Measurements from ENCODE around the gene WNT9B. TPM values are rescaled to one million over a fixed set of nuclear protein-coding genes. Genes with fewer than 3 reads are reported as not detected.

WNT9B gene
- total and polyA plus RNA-seq, 8 donors: 0.12 to 0.32 (median 0.28) TPM; not detected in 3

DNA sequence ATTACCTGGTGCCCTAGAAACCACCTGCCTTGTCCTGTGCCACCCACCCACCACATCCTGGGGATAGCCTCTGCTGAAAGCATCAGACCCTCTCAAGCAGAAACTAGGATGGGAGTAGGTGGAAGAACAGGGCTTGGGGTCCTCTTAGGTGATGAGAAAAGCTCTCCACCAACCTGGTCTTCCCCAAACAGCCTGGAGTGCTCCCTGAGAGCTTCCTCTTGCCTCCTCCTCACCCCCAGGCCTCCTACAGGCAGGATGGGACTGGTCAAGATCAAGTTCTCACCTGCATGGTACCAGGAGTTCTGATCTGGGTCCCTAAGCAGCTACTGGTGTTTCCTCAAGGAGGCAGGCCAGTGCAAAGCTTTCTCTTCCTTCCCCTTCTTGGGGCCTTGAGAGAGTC is 15.4 kb downstream of the WNT9B start:
- ATAC-seq (no peak), DNase-seq (no peak), FAIRE-seq (no peak)
- TF ChIP-seq, protein P1, sequence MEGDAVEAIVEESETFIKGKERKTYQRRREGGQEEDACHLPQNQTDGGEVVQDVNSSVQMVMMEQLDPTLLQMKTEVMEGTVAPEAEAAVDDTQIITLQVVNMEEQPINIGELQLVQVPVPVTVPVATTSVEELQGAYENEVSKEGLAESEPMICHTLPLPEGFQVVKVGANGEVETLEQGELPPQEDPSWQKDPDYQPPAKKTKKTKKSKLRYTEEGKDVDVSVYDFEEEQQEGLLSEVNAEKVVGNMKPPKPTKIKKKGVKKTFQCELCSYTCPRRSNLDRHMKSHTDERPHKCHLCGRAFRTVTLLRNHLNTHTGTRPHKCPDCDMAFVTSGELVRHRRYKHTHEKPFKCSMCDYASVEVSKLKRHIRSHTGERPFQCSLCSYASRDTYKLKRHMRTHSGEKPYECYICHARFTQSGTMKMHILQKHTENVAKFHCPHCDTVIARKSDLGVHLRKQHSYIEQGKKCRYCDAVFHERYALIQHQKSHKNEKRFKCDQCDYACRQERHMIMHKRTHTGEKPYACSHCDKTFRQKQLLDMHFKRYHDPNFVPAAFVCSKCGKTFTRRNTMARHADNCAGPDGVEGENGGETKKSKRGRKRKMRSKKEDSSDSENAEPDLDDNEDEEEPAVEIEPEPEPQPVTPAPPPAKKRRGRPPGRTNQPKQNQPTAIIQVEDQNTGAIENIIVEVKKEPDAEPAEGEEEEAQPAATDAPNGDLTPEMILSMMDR (IDR thresholded peaks at IDR 0.05): no peak
- peaks cover 0 to 9% (median 0%) of the 10 kb centered on the region in 3 donors for H3K4me1 ChIP-seq
- intact Hi-C loops (cut with DNase I): no loop called here
- H3K9me3 ChIP-seq: no peaks in the 10 kb centered on the region
- H3K27ac ChIP-seq: no peak overlapping the region
- H3K36me3 ChIP-seq: no peaks in the 10 kb centered on the region
- no peaks in the 10 kb centered on the region for H3K27me3 ChIP-seq
- H3K4me3 ChIP-seq: no peak overlapping the region

DNA sequence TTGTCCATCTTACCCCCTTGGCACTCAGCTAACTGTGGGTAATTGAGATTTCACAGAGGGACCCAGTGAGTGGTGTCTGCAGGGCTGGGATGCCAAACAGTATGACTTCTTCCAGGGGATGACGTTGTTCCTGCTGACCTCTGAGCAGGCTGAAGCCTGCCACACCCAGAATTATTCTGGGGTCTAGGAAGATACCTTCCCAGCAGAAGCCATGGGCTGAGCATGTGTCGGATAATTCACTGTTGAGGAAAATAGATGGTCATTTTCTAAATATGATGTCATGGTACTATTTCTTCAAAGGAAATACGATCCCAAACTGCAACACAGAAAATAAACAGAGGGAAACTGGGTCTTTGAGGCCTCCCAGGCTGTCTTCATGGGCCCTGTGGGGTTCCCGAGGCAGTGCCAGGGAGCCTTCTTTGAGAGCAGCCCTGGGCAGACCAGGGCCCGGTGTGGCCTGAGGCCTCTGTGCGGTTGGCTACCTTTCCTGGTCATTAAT is 17.4 kb downstream of the WNT9B start:
- H3K27ac ChIP-seq: no peak overlapping the region
- no peaks in the 10 kb centered on the region for H3K9me3 ChIP-seq
- H3K36me3 ChIP-seq: no peaks in the 10 kb centered on the region
- no peak overlapping the region for H3K4me3 ChIP-seq
- no peaks in the 10 kb centered on the region for H3K27me3 ChIP-seq
- ATAC-seq (no peak), DNase-seq (no peak), FAIRE-seq (no peak)
- 83 to 84% methylated on average over 6 of the region's 6 CpGs for WGBS, 2 donors
- TF ChIP-seq, protein P1 (IDR thresholded peaks at IDR 0.05): no peak
- intact Hi-C loops (cut with DNase I): no loop called here
- peaks cover 0 to 9% (median 0%) of the 10 kb centered on the region in 3 donors for H3K4me1 ChIP-seq

DNA sequence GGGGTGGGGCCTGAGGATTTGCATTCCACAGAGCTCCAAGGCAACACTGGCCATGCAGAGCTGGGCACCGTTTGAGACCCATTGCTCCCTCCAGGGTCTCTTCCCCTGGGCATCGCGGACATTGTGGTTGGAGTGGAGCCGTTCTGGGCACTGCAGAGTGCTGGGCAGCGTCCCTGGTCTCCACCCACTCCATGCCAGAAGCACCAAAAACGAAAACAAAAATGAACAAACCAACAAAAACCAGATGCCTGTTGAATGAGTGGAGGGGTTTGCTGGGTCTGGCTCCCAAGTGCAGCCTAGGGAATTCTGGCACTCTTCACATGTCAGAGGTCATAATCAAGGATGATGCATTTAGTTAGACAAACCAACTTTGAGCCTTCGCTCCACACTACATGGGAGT is 17.9 kb downstream of the WNT9B start:
- FAIRE-seq (no peak), DNase-seq (no peak), ATAC-seq (no peak)
- H3K36me3 ChIP-seq: no peaks in the 10 kb centered on the region
- H3K4me1 ChIP-seq: peaks cover 0 to 9% (median 0%) of the 10 kb centered on the region in 3 donors
- no peak overlapping the region for H3K27ac ChIP-seq
- 89 to 90% methylated on average over 7 of the region's 7 CpGs for WGBS, 2 donors
- H3K9me3 ChIP-seq: no peaks in the 10 kb centered on the region
- H3K4me3 ChIP-seq: no peak overlapping the region
- intact Hi-C loops (cut with DNase I): no loop called here
- TF ChIP-seq, protein P1 (IDR thresholded peaks at IDR 0.05): no peak
- H3K27me3 ChIP-seq: no peaks in the 10 kb centered on the region

DNA sequence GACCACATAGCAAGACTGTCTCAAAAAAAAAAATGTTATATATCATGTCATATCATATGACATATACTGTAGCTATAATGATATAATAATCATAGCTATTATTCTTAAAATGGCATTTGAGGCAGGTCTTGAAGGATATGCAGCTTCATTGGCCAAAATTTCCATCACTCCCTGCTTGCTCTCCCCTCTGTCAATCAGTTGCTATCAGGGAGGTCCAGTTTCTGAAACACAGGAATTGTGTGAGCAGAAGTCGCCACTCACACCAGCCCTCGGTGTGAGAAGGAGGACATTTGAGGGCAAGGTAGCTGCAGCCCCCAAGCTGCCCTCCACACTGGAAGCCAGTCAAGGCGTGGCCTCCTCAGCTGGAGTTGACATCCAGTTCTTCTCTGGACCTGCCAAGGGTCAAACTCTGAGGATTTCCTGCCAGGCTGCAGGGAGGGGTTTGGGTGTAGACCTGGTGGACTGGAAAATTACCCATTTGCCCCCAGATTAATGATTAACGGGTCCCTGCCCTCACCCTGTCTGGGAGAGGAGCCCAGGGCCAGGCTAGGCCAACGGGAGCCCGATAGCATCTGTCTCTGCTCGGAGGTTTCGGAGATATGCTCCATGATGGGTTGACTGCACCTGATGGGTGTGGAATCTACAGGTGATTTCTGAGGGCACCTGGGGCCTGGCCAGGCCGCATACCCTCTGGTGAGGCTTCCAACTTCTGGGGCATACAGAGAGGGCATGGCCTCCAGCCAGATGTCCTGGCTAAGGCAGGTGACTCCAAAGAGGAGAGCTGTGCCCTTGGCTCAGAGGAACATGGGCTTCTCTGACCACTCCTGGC is 18.8 kb downstream of the WNT9B start:
- ATAC-seq: peak; percentile 91 to 94 (median 93)

More for the DNA sequence above, 18.8 kb downstream of the WNT9B start:
- FAIRE-seq: no peak
- WGBS, 2 donors: 8 to 20% methylated on average over 9 of the region's 9 CpGs
- Histone ChIP-seq H3K36me3 (no peaks in the 10 kb centered on the region), H3K4me3 (no peak overlapping the region), H3K27ac (peak overlapping the region in 3 of 4 donors; percentile 22 to 66 (median 31)), H3K27me3 (no peaks in the 10 kb centered on the region), H3K9me3 (no peaks in the 10 kb centered on the region), H3K4me1 (peaks cover 0 to 9% (median 0%) of the 10 kb centered on the region in 3 donors)
- TF ChIP-seq, protein P1 (IDR thresholded peaks at IDR 0.05): no peak
- intact Hi-C loops (cut with DNase I): no loop called here
- peak; percentile 63 to 88 (median 78) for DNase-seq
